KMS-11 (cell line): ENCODE measurements around the gene RFTN1.

Experiments
- H2AFZ ChIP-seq: fragments of 200-600 bp; sonication (generic); 2 replicates; pipeline ENCODE4 v1.6.1; 2016; ENCODE audit warnings: antibody characterized with exemption, mixed run types, low read depth
- H3K27ac ChIP-seq: fragments of 200-600 bp; sonication (generic); 2 replicates; pipeline ENCODE4 v1.6.1; 2016; ENCODE audit warnings: mild to moderate bottlenecking, mixed run types
- H3K27me3 ChIP-seq: fragments of 200-600 bp; sonication (generic); 2 replicates; pipeline ENCODE4 v1.6.1; 2017; ENCODE audit warnings: mild to moderate bottlenecking, low read depth, mixed run types, moderate library complexity; ENCODE audit not compliant: insufficient read depth
- H3K36me3 ChIP-seq: fragments of 200-600 bp; sonication (generic); 2 replicates; pipeline ENCODE4 v1.6.1; 2017; ENCODE audit warnings: mild to moderate bottlenecking, mixed run types; ENCODE audit not compliant: insufficient read depth
- H3K4me1 ChIP-seq: fragments of 200-600 bp; sonication (generic); 2 replicates; pipeline ENCODE4 v1.6.1; 2016; ENCODE audit warnings: mild to moderate bottlenecking, low read depth, mixed run types; ENCODE audit not compliant: poor library complexity, severe bottlenecking
- H3K4me2 ChIP-seq: fragments of 200-600 bp; sonication (generic); 2 replicates; pipeline ENCODE4 v1.7.0; 2016; ENCODE audit warnings: mild to moderate bottlenecking, mixed run types
- H3K4me3 ChIP-seq: fragments of 200-600 bp; sonication (generic); IDR thresholded peaks from 2 replicates; pipeline ENCODE4 v1.6.1; 2017; ENCODE audit warnings: low read depth, low read length, mixed read lengths; ENCODE audit not compliant: insufficient read depth
- H3K79me2 ChIP-seq: fragments of 200-600 bp; sonication (generic); 2 replicates; pipeline ENCODE4 v1.6.1; 2016; ENCODE audit warnings: low read depth, mixed run types; ENCODE audit not compliant: insufficient read depth
- H3K9ac ChIP-seq: fragments of 200-600 bp; sonication (generic); 2 replicates; pipeline ENCODE4 v1.6.1; 2016; ENCODE audit warnings: mild to moderate bottlenecking, mixed run types
- H4K20me1 ChIP-seq: fragments of 200-600 bp; sonication (generic); 2 replicates; pipeline ENCODE4 v1.6.1; 2016; ENCODE audit warnings: mild to moderate bottlenecking, mixed run types; ENCODE audit not compliant: insufficient read depth
- CTCF ChIP-seq: fragments of 200-600 bp; sonication (generic); conservative IDR thresholded peaks from 2 replicates; pipeline ENCODE4 v1.6.1; 2017; ENCODE audit warnings: low read depth, mild to moderate bottlenecking, antibody characterized with exemption, low read length, moderate library complexity, mixed read lengths

RFTN1 gene

GRCh38 chr3:16365491-16366128, 147.9 kb downstream of the RFTN1 start:
- Histone ChIP-seq H3K36me3 (no peaks in the 10 kb centered on the region), H4K20me1 (no peaks in the 10 kb centered on the region), H3K79me2 (no peaks in the 10 kb centered on the region), H3K4me3 (no peak overlapping the region), H3K9ac (no peak overlapping the region), H3K4me1 (no peaks in the 10 kb centered on the region), H3K4me2 (no peak overlapping the region), H3K27me3 (no peaks in the 10 kb centered on the region), H3K27ac (no peak overlapping the region), H2AFZ (no peak overlapping the region)
- TF ChIP-seq CTCF: no peak

GRCh38 chr3:16364963-16365362, 148.5 kb downstream of the RFTN1 start:
- no peaks in the 10 kb centered on the region for H4K20me1 ChIP-seq
- no peaks in the 10 kb centered on the region for H3K36me3 ChIP-seq
- no peak overlapping the region for H2AFZ ChIP-seq
- H3K27ac ChIP-seq: no peak overlapping the region
- H3K4me1 ChIP-seq: no peaks in the 10 kb centered on the region
- TF ChIP-seq CTCF: no peak
- H3K9ac ChIP-seq: no peak overlapping the region
- no peaks in the 10 kb centered on the region for H3K27me3 ChIP-seq
- H3K79me2 ChIP-seq: no peaks in the 10 kb centered on the region
- no peak overlapping the region for H3K4me3 ChIP-seq
- H3K4me2 ChIP-seq: no peak overlapping the region

GRCh38 chr3:16364323-16364722, 149.2 kb downstream of the RFTN1 start:
- Histone ChIP-seq H4K20me1 (no peaks in the 10 kb centered on the region), H3K9ac (no peak overlapping the region), H3K4me3 (no peak overlapping the region), H3K4me2 (no peak overlapping the region), H3K27me3 (no peaks in the 10 kb centered on the region), H3K79me2 (no peaks in the 10 kb centered on the region), H3K36me3 (no peaks in the 10 kb centered on the region), H3K4me1 (no peaks in the 10 kb centered on the region), H2AFZ (no peak overlapping the region), H3K27ac (no peak overlapping the region)
- no peak for TF ChIP-seq CTCF

- H3K4me3 ChIP-seq: no peak overlapping the region
- no peaks in the 10 kb centered on the region for H3K27me3 ChIP-seq
- no peak overlapping the region for H3K9ac ChIP-seq
- no peaks in the 10 kb centered on the region for H4K20me1 ChIP-seq
- H3K4me2 ChIP-seq: no peak overlapping the region
- no peaks in the 10 kb centered on the region for H3K79me2 ChIP-seq
- no peak overlapping the region for H2AFZ ChIP-seq
- H3K4me1 ChIP-seq: no peaks in the 10 kb centered on the region
- no peak overlapping the region for H3K27ac ChIP-seq
- no peak for TF ChIP-seq CTCF
- no peaks in the 10 kb centered on the region for H3K36me3 ChIP-seq
These were observed 149.9 kb downstream of the RFTN1 start for GRCh38 chr3:16363636-16364035.
